Glutamatergic neuron (in vitro differentiated cells): Measurements from ENCODE around the gene SLCO1A2. TPM values are rescaled to one million over a fixed set of nuclear protein-coding genes. Genes with fewer than 3 reads are reported as not detected.

Experiments
- DNase-seq: peaks from one replicate; pipeline ENCODE4 v3.0.0; 2022
- H3K27ac Mint-ChIP-seq: one replicate; pipeline ENCODE4 v1.8.0; 2020; ENCODE audit warnings: mild to moderate bottlenecking, mixed read lengths, inconsistent platforms; ENCODE audit not compliant: unreplicated experiment
- H3K27me3 Mint-ChIP-seq: one replicate; pipeline ENCODE4 v1.8.0; 2020; ENCODE audit warnings: mild to moderate bottlenecking, moderate library complexity, mixed read lengths, inconsistent platforms; ENCODE audit not compliant: unreplicated experiment
- H3K36me3 Mint-ChIP-seq: one replicate; pipeline ENCODE4 v1.8.0; 2020; ENCODE audit warnings: mild to moderate bottlenecking, mixed read lengths, inconsistent platforms; ENCODE audit not compliant: unreplicated experiment
- H3K4me1 Mint-ChIP-seq: one replicate; pipeline ENCODE4 v1.8.0; 2020; ENCODE audit warnings: mild to moderate bottlenecking, low read depth, mixed read lengths, inconsistent platforms; ENCODE audit not compliant: unreplicated experiment
- H3K4me3 Mint-ChIP-seq: one replicate; pipeline ENCODE4 v1.8.0; 2020; ENCODE audit warnings: mild to moderate bottlenecking, mixed read lengths, inconsistent platforms; ENCODE audit not compliant: unreplicated experiment
- H3K9me3 Mint-ChIP-seq: one replicate; pipeline ENCODE4 v1.8.0; 2020; ENCODE audit warnings: mild to moderate bottlenecking, moderate library complexity, mixed read lengths, inconsistent platforms; ENCODE audit not compliant: unreplicated experiment
- total RNA-seq: library from RNA; stranded (reverse); fragmentation: NEBNext Ultra II Directional; extraction: Animal tissue kit (Norgen Biotek cat#: 25700); gene quantifications from one replicate; pipeline ENCODE4 v1.2.1, GENCODE V29; 2021; ENCODE audit not compliant: unreplicated experiment
- TF ChIP-seq, protein P1 (sequence below): fragments of 200-600 bp; sonication (generic); IDR thresholded peaks from one replicate; pipeline ENCODE4 v1.5.0; 2021; ENCODE audit not compliant: partially characterized antibody, unreplicated experiment

The SLCO1A2 gene
- total RNA-seq, 1 donor from 2014 or later: 11.9 TPM

DNA sequence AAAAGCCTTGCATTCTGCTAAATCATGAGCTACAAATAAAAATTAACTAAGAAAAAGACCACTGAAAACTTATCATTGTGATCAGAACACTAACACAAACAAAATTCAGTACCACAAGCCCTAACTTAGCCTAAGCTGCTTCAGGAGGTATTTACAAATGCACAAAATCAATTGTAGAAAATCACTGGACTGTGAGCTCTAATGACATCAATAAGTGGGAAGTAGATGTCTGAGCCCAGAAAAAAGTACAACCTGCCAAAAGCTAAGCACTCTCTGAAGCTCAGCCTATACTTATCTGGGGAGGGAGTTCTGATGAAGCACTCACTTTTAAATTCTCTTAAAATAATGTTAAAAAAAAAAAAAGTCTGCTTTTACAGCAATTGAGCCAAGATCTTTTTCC lies 110.8 kb downstream of the SLCO1A2 start:
- no peaks in the 10 kb centered on the region for H3K36me3 Mint-ChIP-seq
- DNase-seq: no peak
- H3K4me1 Mint-ChIP-seq: no peaks in the 10 kb centered on the region
- TF ChIP-seq, protein P1, sequence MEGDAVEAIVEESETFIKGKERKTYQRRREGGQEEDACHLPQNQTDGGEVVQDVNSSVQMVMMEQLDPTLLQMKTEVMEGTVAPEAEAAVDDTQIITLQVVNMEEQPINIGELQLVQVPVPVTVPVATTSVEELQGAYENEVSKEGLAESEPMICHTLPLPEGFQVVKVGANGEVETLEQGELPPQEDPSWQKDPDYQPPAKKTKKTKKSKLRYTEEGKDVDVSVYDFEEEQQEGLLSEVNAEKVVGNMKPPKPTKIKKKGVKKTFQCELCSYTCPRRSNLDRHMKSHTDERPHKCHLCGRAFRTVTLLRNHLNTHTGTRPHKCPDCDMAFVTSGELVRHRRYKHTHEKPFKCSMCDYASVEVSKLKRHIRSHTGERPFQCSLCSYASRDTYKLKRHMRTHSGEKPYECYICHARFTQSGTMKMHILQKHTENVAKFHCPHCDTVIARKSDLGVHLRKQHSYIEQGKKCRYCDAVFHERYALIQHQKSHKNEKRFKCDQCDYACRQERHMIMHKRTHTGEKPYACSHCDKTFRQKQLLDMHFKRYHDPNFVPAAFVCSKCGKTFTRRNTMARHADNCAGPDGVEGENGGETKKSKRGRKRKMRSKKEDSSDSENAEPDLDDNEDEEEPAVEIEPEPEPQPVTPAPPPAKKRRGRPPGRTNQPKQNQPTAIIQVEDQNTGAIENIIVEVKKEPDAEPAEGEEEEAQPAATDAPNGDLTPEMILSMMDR: no peak
- H3K27me3 Mint-ChIP-seq: no peaks in the 10 kb centered on the region
- H3K9me3 Mint-ChIP-seq: no peaks in the 10 kb centered on the region
- no peak overlapping the region for H3K27ac Mint-ChIP-seq
- H3K4me3 Mint-ChIP-seq: no peak overlapping the region

DNA sequence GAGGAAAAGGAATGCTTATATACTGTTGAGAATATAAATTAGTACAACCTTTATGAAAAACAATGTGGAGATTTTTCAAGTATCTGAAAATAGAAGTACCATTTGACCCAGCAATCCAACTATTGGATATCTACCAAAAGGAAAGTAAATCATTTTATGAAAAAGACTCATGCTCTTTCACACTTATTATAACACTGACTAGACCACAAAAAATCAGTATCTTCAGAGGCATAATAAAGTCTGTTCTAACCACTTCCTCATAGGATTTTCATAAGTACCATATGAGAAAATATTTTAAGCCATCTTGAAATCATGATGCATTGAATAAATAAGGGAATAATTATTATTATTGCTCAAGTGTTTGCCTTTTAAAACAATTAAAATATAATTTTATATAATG lies 112.9 kb downstream of the SLCO1A2 start:
- Mint-ChIP-seq H3K9me3 (no peaks in the 10 kb centered on the region), H3K4me1 (no peaks in the 10 kb centered on the region), H3K4me3 (no peak overlapping the region), H3K27me3 (no peaks in the 10 kb centered on the region), H3K27ac (no peak overlapping the region), H3K36me3 (no peaks in the 10 kb centered on the region)
- TF ChIP-seq, protein P1: no peak
- DNase-seq: no peak

DNA sequence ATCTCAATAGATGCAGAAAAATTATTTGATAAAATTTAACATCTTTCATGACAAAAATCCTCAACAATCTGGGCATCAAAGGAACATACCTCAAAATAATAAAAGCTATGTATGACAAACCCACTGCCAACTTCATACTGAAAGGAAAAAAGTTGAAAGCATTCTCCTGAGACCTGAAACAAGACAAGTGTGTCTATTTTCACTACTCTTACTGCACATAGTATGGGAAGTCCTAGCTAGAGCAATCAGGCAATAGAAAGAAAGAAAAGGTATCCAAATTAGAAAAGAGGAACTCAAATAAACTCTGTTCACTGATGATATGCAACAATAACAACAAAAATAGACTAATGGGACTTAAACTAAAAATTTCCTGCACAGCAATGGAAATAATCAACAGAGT lies 113.6 kb downstream of the SLCO1A2 start:
- H3K36me3 Mint-ChIP-seq: no peaks in the 10 kb centered on the region
- H3K4me1 Mint-ChIP-seq: no peaks in the 10 kb centered on the region
- no peak for DNase-seq
- no peaks in the 10 kb centered on the region for H3K27me3 Mint-ChIP-seq
- TF ChIP-seq, protein P1: no peak
- no peak overlapping the region for H3K27ac Mint-ChIP-seq
- no peak overlapping the region for H3K4me3 Mint-ChIP-seq
- no peaks in the 10 kb centered on the region for H3K9me3 Mint-ChIP-seq

DNA sequence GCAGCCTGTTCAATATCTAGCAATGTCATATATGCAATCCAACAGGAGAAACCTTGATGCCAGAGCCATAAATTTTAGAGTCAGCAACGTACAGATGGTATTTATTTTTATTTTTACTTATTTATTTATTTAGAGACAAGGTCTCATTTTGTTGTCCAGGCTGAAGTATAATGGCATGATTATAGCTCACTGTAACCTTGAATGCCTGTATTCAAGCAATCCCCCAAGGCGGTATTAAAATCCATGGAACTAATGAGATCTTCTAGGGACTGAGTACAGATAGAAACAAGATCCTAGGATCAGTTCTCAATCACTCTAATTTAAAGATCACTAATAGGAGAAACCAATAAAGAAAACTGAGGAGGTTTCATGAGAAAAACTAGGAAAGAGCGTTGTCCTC lies 114.5 kb downstream of the SLCO1A2 start:
- Mint-ChIP-seq H3K27me3 (no peaks in the 10 kb centered on the region), H3K9me3 (no peaks in the 10 kb centered on the region), H3K27ac (no peak overlapping the region), H3K36me3 (no peaks in the 10 kb centered on the region), H3K4me1 (no peaks in the 10 kb centered on the region), H3K4me3 (no peak overlapping the region)
- DNase-seq: no peak
- TF ChIP-seq, protein P1: no peak

DNA sequence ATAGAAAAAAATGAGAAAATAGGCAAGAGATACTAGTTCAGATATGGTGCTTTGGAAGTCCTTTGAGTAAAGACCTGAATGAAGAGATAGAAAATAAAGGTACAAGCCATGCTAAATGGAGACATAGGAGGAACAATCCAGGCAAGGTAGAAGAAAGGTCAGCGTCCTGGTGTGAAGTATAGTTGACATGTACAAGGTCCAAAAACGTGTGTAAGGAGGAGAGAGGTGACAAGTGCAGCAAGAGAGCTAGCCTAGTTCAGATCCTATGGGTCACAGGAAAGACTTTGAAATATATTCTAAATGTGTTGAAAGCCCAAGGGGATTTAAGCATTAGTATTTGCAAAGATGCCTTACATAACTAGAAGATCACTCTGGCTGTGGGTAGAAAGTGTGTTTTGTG lies 115.5 kb downstream of the SLCO1A2 start:
- no peak for DNase-seq
- H3K27ac Mint-ChIP-seq: no peak overlapping the region
- H3K9me3 Mint-ChIP-seq: peaks cover 2% of the 10 kb centered on the region
- no peaks in the 10 kb centered on the region for H3K4me1 Mint-ChIP-seq
- no peaks in the 10 kb centered on the region for H3K27me3 Mint-ChIP-seq
- H3K4me3 Mint-ChIP-seq: no peak overlapping the region
- H3K36me3 Mint-ChIP-seq: no peaks in the 10 kb centered on the region
- TF ChIP-seq, protein P1: no peak

Other genes with a start within 250 kb of the SLCO1A2 start
- gene SLCO1B1, start 203.7 kb downstream of the SLCO1A2 start, total RNA-seq: not detected
- not detected for gene IAPP, start 38.0 kb upstream of the SLCO1A2 start, total RNA-seq
- gene PYROXD1, start 102.7 kb upstream of the SLCO1A2 start, total RNA-seq: 17.4 TPM
- 20.0 TPM for gene RECQL, start 166.7 kb upstream of the SLCO1A2 start, total RNA-seq
- gene GOLT1B, start 166.9 kb upstream of the SLCO1A2 start, total RNA-seq: 42.2 TPM
- not detected for gene SPX, start 191.4 kb upstream of the SLCO1A2 start, total RNA-seq